ENCODE data around the gene VWA3B.
"Not testable (repeated sequence)": the region's sequence is repeated elsewhere in the genome, so short reads cannot be mapped to it uniquely, and the experiment has no call there.

VWA3B gene, protein sequence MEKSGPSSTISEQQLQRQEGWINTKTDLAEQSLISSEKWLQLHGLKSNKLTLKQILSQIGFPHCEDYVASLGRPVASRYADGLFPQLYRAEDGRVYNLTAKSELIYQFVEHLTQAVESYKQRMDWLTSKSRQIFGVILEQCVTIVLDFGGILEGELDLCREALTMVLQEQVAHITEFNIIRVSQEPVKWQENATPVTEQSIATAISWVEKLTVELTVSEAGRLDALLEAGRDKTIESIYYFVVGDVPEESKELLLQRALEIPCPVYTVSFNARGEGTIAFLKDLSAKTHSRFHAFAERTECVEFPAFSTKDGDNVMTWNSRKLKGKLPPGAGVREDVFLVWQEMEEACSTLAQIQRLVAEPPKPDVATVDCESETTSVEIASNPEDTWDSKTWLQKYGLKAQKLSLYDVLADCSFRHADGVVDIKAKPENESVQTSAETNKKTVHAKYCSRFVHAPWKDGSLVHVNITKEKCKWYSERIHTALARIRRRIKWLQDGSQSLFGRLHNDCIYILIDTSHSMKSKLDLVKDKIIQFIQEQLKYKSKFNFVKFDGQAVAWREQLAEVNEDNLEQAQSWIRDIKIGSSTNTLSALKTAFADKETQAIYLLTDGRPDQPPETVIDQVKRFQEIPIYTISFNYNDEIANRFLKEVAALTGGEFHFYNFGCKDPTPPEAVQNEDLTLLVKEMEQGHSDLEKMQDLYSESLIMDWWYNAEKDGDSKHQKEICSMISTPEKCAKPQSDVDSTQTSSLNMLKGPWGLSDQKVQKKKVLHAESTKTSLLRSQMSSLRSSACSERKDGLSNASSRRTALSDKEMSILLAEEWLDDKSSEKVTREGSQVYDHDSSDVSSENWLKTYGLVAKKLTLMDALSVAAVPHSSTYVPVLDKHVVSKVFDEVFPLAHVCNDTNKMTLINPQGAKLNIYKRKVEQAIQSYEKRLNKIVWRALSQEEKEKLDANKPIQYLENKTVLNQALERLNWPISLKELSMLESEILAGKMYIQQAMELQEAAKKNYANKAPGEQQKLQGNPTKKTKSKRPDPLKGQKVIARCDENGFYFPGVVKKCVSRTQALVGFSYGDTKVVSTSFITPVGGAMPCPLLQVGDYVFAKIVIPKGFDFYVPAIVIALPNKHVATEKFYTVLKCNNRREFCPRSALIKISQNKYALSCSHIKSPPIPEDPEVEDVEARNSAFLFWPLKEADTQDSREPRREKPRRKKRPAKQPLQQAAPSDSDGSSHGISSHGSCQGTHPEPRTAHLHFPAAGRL (N-terminal part only)

DNA sequence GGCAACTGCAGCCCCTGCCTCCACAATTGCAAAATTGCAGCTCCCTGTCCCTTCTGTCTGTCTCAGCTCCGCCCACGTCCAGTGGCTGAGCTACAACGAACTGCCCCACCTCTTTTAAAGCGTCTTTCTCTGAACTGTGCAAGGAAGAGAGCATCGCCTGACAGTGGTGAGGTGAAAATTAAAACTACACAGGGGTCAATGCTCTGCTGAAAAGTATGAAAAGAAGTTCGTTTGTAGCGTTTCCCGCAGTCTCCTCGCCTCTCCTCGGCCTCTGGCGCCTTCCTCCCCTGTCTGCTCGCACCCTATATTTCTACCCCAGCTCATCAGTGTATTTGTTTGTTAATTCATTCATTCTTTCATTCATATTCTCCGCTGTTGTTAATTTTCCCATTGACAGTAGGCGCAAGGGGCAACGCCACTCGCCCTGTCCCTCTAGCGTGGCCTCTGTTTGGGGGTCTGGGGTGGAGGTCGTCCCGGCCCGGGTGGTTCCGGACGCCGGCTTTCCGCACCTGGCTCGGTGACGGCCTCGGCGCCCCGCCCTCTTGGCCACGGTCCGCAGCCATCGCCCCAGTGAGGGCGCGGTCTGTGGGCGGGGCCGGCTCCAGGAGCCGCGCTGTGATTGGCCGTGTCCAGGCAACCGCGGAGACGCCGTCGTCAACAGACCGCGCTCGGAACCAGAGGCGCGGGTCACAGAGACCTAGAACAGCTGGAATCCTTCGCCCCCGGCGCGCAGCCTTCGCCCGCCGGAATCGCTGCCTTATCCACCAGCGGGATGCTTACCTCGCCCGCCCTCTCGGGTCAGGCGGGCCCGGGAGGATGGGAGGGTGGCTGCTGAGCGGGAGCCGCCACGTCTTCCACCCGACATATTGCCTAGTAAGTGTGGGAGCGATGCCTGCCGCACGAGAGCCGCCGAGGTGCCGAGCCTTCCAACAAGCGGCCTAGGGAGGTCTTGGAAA is at the start of gene VWA3B:
Gene VWA3B (plus strand): TSS at position 677 of the 956 bp plus-strand sequence. CDS start 5,926 bp downstream, outside the sequence.
- DNase-seq: no peak

DNA sequence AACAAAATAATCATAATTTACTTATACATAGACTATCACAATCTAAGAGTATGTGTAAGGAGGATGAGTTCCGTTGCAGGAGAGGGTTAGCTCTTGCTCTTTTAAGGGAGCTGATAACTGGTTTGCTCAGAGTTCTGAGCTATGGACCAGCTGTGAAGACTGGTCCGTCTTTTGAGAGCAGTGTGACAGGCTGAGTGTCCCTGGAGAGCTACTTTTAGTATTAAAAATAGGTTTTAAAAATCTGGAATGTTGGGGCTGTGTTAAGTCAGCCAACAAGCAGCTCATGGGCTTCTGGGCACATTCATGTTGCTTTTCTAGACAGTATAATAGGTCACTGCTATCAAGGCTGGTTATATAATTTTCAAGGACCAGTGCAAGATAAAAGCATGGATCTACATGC is 49.8 kb upstream of the VWA3B start:
- DNase-seq: no peak

DNA sequence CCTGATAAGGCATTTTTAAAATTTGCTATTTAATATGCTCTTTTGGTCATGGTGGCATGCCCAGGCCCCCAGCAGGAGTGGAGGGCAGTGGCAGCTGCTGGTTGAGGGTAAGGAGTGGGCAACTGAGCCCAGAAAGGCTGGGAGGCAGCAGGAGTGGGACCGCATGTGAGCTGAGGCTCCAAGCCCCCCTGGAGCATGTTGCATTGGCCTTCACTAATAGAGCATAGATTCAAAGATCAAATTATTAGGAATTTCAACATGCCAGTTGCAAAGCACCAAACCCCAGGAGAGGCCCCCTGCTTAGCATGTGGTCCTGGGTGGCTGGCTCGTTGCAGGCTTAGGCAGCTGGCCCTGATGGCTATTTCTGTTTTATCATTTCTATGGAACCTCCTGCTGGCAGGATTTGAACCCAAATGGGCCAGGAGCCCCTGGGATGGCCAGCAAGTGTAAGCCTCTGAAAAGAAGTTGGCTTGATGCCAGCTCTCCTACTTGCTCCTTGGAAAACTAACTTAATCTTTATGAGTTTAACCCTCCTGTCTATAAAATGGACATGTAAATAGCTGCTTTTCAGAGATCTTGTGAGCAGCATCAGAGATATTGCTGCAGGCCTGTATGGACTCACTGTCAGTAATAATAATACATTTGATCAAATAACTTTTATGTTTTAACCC is 49.2 kb upstream of the VWA3B start:
- no peak for DNase-seq

DNA sequence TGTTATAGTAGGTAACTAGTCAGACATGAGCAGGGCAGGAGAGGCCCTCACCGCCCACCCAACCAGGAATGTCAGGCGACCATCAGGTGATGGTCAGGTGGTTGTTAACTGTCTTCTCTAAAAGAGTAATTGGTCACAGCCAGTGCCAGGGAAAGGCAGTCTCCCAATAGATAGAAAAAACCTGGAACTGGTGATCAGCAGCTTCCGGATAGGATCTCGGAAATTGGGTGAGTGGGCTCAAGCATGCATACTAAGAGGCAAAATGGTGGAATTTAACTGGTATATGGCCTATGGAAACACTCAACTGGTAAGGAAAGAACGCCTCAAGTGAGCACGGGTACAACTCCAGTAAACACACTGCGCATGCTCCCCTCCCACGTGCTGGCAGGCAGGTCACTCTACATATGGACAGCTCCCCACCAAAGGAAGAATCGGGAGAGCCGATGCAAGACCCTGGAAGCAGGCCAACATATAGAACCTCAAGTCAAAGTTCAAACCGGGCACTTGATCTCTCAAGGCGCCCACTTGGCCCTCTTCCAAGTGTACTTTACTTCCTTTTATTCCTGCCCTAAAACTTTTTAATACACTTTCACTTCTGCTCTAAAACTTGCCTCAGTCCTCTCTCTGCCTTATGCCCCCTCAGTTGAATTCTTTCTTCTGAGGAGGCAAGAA is 47.7 kb upstream of the VWA3B start:
- no peak for DNase-seq

DNA sequence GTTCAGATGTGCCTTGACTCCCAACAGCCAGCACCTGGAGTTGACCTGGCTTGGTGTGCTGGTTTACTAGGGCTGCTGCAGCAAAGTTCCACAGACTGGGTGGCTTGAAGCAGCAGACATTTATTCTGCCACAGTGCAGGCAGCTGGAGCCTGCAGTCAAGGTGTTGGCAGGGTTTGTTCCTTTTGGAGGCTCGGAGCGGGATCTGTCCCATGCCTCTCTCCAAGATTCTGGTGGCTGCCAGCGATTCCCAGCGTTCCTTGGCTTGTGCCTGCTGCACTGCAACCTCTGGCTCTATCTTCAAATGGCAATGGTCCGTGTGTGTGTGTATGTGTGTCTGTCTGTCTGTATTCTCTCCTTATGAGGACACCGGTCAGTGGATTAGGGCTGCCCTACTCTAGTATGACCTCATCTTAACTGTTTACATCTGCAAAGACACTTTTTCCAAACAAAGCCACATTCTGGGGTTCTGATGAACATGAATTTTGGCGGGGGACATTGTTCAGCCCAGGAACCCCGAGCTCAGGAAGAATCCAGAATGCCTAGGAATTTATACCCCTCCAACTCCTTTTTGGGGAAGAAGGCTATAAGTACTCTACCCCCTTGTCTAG is 46.5 kb upstream of the VWA3B start:
- DNase-seq: no peak

DNA sequence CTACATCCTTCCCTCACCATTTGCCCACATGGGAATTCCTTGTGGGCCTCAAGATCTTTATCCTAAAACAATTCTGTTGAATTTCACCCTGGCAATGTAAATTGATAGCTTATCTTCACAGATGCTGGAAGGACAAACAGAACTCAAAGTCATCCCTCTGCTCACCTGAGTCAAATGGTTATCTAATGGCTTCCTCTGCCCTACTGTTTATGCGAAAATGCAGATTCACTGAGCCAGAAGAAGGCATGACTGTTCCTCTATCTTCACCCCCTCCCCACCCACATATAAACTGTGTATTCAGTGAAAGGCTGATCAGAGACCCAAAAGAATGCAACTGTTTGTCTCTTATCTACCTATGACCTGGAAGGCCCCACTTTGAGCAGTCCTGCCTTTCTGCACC is 43.9 kb upstream of the VWA3B start:
- no peak for DNase-seq

DNA sequence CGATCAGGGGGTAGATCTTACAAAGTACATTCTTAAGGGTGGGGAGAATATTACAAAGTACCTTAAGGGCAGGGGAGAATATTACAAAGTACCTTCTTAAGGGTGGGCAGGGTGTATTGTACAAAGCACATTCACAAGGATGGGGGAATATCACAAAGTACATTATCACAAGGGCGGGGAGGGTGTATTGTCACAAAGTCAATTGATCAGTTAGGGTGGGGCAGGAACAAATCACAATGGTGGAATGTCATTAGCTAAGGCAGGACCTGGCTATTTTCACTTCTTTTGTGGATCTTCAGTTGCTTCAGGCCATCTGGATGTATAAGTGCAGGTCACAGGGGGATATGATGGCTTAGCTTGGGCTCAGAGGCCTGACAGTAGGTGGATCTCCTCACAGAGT is 42.2 kb upstream of the VWA3B start:
- not testable (repeated sequence) for DNase-seq

DNA sequence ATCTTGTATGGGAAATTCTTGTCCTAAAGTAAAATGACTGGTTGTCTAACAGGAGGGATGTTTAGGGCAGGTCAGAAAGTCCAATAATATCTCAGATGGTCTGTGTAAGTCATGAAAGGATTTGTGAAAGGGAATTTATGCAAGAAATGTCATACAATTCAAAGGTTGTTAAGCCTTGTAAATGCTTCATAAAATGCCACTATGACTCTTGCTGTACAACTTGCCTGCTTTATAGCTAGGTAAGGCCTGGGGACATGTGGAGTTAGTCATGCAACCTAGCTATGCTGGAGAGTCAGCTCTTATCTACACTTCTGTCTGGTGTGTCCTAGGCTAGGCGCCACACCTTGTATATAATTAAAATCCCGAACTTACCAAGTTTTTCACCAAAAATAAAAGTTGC is 36.9 kb upstream of the VWA3B start:
- DNase-seq: no peak

DNA sequence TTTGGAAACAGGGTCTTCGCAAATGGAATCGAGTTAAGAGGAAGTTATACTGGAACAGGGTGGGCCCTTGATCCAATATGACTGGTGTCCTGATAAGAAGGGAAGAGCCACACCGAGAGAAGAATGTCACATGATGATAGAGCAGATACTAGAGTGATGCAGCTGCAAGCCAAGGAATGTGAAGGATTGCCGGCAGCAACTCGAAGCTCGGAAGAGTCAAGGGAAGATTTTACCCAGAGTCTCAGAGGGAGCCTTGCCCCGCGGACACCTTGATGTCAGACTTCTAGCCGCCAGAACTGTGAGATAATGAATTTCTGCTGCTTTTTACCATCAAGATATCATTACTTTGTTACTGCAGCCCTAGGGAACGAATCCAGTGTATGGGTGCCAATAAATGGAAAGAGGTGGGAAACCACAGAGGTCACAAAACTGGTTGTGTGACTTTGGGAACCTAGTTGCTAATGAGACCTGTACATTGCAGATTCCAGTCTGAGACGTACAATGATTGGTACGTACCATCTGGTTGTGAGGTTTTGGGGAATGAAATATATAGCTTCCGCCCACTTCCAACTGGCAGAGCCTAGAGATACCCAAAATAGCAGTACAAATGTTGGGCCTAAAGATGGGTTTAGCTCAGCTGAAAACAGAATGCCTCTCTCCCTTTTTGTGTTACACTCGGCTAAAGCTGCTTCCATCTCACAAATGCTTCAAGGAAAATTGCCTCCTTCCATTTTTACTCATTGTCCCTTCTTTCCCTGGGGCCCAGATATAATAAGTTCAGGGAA is 28.6 kb upstream of the VWA3B start:
- DNase-seq: no peak

DNA sequence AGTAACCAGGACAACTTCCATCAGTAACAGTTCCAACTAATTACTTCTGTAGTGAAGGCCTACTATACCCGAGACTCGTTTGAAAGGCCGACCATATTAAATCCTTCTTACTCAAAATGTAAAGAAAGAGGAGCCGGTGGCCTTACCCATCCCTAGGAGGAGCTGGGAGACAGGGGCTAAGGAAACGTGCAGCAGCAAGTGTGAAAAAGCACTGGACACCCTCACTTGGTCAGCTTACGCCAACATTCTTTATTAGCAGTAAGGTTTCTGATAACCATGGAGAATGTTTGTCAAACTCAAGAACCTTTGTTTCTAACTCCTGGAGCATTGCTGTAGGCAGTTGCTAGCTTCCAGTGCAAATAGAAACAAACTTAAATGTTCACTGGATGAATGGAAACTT is 26.7 kb upstream of the VWA3B start:
- no peak for DNase-seq

DNA sequence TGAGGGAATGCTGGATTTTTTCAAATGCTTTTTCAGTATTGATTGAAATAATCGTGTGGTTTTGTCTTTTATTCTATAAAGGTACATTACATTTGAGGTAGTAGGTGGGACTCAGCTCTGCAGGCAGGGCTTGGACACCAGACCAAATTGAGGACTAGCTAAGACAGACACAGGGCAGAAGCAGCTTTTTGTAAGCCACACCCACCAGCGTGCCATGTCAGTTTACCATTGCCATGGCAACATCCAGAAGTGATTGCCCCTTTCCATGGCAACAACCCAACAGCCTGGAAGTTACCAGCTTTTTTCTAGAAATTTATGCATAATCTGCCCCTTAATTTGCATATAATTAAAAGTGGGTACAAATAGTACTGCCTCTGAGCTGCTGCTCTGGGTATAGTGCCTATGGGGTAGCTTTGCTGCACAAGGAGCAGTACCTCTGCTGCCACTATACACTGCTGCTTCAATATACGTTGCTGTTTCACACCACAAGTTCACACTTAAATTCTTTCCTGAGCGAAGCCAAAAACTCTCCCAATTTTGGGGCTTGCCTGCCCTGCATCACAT is 23.6 kb upstream of the VWA3B start:
- no peak for DNase-seq

DNA sequence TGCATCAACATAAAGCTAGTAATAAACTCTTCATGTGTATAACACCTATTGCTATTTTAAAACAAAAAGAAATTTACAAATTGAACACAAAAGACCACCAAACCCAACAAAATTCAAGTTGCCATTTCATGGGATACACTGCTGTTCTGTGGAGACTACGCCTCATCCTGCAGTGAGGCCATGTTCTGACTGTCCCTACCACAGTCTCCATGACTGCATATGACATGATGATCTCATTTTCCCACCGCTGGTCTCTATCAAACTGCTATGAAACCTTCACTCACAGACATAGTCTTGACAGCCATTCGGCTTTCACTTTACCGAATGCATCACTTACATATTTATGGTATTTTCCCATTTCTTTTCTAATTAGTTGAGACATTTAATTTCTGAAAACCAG is 21.2 kb upstream of the VWA3B start:
- no peak for DNase-seq

DNA sequence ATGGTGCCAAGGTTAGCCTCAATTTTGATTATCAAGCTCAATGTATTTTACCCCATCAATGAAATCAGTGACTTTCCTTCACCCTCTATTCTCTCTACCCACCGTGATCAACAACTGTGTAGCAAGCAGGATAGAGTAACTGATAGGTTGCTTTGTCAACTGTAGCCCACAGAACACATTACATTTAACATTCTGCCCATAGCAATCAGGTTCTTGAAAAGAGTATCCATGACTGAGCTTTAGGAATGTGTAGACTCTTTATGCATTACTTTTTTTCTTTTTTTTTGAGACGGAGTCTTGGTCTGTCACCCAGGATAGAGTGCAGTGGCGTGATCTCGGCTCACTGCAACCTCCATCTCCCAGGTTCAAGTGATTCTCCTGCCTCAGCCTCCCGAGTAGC is 19.8 kb upstream of the VWA3B start:
- no peak for DNase-seq

DNA sequence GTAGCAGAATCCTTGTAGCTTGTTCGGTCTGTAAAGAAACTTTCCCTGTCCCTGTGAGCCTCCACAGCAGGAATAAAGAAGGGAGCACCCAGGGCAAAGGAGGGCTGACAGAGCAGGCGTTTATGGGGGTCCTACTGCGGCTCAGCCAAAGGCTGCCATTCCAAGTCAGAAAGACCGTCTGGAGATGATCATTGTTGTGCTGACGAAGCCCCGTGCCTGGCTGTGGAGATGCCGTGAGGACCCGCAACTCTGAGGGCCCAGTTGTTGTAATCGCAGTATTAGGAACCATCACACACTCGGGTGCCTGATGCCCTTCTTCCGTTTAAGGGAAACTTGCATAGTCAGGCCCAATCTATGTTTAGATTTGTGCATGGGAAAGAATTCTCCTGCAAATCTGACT is 16.9 kb upstream of the VWA3B start:
- no peak for DNase-seq

DNA sequence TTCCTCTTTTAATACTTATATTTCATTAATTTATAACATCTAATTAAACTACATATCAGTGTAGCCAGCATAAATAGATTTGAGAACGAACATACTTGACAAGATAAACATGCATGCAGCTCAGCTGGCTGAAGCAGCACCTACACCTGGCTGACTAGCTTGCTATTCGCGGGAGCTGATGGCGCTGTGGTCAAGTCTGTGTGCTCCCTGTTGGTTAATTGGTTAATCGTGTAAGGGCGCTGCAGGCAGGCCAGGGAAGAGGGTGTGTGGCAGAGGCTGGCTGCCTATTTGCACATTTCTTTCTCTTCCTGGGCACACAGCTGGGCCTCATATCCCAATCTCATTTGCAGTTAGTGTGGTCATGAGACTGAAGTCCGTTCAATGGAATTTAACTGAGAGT is 14.5 kb upstream of the VWA3B start:
- no peak for DNase-seq

DNA sequence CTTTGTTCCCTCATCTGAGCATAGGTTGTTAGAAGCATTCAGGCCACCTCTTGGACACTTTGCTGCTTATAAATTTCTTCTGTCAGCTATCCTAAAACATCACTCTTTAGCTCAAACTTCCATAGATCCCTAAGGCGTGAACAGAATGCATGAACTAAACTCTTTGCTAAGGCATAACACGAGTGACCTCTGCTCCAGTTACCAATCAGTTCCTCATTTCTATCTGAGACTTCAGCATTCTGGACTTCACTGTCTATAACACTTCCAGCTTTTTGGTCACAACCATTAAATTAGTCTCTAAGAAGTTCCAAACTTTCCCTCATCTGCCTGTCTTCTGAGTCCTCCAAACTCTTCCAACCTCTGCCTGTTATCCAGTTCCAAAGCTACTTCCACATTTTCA is 8.3 kb upstream of the VWA3B start:
- no peak for DNase-seq

DNA sequence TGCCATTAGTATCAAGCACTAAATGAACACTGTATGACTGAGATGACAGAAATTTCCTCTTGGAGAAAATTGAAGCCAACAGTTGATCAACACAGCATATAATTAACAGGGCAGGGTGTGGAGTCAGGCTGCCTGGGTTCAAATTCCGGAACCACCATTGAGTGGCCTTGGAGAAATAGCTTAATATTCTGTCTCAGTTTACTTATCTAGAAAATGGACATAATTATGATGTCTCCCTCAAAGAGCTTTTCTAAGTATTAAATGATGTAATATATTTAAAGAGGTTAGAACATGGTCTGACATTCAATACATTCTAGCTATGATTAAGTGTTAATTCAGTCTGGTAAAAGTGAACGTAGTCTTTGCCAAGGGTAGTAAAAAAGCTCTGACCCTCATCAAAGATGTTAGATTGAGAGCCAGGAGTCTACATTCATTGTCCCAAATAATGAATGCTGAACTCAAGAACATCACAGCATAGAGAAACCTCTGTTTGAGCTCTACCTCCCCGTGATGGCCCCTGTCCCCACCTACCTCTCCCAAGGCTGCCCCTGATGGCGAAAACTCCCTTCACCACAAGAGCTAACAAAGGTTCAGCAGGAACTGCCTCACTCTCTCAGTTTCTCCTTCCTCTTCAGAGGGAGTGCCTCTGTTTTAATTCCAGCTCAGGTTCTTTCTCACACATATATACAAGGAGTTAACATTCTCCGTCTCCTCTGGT is 2.7 kb upstream of the VWA3B start:
- no peak for DNase-seq

DNA sequence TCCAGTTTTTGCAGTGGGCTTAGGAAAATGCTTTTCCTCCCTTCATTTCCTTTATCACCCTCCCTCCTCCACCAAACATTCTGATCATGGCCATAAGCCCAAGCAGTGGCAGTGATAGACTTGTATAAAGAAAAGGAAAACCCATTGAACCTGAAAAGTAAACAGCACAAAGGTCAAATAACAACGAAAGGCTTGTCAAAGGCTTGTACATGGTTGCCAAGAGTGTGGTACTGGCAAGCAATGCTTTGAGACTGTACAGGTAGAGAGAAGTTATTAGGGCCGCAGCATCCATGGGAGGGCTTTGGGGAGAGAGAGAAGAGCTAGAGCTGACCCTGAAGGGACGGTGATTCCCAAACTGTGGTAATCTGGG is 2.1 kb upstream of the VWA3B start:
- no peak for DNase-seq

DNA sequence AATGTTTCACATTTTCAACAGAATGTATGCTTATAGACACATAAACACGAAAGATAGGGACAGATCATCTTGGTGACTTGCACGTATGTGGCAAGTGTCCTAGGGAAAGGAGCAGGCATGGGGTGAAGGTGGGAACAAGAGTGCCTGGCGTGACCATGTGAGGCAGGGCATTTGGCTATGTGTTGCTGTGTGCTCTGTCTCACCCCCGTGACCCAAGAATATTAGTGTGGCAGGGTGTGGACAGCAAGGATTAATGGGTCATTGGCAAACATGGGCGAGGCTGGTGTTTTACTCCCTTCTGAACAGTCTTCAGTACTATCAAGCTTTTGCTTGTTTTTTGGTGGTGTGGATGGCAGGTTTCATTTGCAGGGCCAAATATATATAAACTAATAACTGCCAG is 1.3 kb upstream of the VWA3B start:
- DNase-seq: no peak
